GM23248 (cell line): ENCODE data around the gene PIEZO2.
"Not testable (repeated sequence)": the region's sequence is repeated elsewhere in the genome, so short reads cannot be mapped to it uniquely, and the experiment has no call there.

Experiments used
- EZH2 ChIP-seq: fragments of 200-600 bp; sonication (generic); IDR thresholded peaks from 2 replicates; pipeline ENCODE4 v1.6.1; 2018; ENCODE audit warnings: antibody characterized with exemption, mild to moderate bottlenecking; ENCODE audit not compliant: insufficient read depth, poor library complexity, severe bottlenecking
- EZH2phosphoT487 ChIP-seq: fragments of 200-600 bp; sonication (generic); IDR thresholded peaks from 2 replicates; pipeline ENCODE4 v1.6.1; 2018; ENCODE audit warnings: antibody characterized with exemption, moderate library complexity, mild to moderate bottlenecking, low read depth; ENCODE audit not compliant: insufficient read depth

DNA sequence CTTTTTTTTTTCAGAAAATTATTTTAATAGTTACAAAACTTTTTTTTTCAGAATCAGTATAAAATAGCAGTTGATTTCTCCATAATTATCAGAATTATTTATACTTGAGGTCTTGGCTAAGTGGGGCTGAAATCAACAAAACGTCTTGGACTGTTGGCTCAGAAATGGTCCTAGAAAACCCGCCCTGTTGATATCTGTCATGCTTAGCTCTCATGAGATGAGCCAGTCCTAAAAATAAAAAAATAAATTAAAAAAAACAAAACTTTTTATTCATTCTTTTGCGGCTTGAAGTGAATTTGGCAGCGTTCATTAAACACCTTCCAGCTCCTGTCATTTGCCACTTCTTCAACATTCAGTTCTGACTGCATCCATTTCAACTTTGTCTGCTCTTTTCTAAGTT is 525.8 kb downstream of the PIEZO2 start:
- not testable (repeated sequence) for TF ChIP-seq EZH2, EZH2phosphoT487
